VCaP (cell line): Measurements from ENCODE around the gene ATP10A.

Experiments
- H3K27ac ChIP-seq: fragments of 450-650 bp; 2 replicates; pipeline ENCODE4 v1.5.1; 2017
- TF ChIP-seq, protein P1 (sequence below): fragments of 450-650 bp; conservative IDR thresholded peaks from 2 replicates; pipeline ENCODE4 v1.5.1; 2017; ENCODE audit warnings: mild to moderate bottlenecking, moderate library complexity

ATP10A gene

DNA sequence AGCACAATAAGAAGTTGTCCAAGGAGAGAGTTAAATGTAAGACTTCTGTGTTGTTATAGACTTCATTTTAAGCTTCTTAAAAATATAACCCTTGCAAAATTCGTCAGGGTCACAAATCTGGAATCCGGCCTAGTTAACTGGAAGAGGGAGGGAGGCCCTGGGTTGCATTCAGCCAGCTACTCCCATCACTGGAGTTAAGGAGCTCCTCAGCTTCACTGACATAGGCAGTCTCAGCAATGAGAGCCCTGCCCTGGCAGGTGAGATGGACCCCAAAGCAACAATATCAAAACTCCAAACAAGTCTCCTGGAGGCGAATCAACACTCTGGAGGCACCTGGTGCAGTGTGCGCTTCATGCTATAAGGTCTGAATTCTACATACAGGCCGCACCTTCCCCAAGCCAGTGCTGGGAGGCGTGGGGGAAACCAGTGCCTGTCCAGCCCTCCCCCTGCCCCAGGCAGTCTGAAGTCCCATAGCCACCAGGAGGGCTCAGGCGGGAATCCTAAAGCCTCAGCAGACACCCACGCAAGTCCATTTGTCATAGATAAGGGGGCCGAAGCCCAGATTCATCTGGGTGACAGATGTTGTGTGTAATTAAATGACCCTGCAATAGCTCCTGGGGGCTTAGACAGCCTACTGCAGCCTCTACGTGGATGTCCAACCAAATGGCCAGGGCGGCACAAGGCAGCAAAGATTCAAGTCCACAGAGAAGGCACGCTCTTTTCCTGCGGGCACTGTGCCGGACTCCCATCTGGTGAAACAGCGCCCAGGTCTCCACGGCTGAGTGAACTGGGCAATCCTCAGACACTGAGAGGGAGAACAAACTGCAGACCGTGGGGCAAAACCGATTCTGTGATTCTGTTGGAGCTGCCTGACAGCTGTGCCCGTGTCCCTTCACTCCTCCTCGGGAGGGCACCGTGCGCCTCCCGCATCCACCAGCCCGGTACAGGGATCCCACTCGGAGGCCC lies 64.9 kb downstream of the ATP10A start:
- TF ChIP-seq, protein P1, sequence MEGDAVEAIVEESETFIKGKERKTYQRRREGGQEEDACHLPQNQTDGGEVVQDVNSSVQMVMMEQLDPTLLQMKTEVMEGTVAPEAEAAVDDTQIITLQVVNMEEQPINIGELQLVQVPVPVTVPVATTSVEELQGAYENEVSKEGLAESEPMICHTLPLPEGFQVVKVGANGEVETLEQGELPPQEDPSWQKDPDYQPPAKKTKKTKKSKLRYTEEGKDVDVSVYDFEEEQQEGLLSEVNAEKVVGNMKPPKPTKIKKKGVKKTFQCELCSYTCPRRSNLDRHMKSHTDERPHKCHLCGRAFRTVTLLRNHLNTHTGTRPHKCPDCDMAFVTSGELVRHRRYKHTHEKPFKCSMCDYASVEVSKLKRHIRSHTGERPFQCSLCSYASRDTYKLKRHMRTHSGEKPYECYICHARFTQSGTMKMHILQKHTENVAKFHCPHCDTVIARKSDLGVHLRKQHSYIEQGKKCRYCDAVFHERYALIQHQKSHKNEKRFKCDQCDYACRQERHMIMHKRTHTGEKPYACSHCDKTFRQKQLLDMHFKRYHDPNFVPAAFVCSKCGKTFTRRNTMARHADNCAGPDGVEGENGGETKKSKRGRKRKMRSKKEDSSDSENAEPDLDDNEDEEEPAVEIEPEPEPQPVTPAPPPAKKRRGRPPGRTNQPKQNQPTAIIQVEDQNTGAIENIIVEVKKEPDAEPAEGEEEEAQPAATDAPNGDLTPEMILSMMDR, result no peak
- H3K27ac ChIP-seq, result no peak overlapping the region

DNA sequence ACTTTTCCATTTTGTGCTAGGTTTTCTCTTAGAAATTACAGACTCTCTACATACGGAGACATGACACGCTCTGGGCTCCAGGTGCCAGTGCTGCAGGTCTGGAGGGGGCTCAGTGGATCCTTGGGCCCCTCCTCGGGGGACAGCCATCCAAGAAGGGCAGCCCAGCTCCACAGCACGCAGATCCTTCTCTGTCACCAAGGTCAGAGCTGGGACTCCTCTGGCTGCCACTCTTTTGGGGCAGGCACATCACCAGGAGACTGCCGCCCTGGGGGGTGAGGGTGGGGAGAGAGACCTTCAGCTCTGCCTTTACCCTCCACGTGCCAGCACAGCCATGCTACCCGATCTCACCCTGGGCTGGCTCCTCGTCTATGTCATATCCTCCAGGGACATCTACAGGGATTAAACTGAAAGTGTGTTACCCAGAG lies 65.6 kb downstream of the ATP10A start:
- TF ChIP-seq, protein P1, result no peak
- no peak overlapping the region for H3K27ac ChIP-seq

DNA sequence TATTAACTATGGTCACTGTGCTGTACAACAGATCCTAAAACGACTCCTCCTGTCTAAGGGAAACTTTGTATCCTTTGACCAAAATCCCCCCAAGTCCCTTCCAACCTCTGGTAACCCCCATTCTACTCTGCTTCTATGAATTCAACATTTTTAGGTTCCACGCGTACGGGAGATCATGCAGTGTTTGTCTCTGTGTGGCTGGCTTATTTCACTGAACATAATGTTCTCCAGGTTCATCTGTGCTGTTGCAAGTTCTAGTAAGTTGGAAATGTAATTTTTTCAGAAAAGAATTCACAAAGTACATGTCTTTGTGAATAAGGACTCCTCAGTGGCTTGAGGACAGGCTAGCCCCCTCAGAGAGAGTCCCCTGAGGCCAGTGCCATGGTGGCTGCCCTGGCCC lies 66.1 kb downstream of the ATP10A start:
- no peak overlapping the region for H3K27ac ChIP-seq
- TF ChIP-seq, protein P1, result no peak

DNA sequence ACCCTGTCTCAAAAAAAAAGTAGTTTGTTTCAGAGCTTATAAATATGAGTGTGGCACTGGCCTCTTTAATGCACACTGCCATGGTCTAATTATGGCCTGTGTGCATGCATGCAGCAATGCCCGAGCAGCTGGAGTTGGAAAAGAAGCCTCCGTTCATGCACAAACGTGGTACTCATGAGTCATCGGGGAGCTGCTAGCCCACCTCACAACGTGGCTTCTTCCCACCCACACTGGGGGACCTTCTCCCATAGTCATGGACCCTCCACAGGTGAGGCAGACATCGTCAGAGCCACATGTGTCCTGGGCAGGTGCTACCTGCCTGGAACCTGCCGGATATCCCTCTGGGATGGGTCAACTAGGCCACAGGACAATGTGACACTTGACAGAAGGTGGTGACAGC lies 66.7 kb downstream of the ATP10A start:
- no peak overlapping the region for H3K27ac ChIP-seq
- TF ChIP-seq, protein P1, result no peak

DNA sequence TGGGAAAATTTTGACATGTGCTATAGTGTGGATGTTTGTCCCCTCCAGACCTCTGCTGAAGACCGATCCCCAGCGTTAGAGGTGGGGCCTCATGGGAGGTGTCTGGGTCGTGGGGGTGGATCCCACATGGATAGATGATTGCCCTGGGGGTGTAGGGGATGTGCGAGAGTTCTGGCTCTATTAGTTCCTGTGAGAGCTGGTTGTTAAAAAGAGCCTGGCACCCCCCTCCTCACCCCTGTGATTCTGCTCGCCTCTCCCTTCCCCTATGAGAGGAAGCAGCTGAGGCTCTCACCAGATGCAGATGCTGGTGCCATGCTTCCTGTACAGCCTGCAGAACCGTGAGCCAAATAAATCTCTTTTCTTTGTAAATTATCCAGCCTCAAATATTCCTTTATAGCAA lies 67.4 kb downstream of the ATP10A start:
- H3K27ac ChIP-seq, result no peak overlapping the region
- TF ChIP-seq, protein P1, result no peak

DNA sequence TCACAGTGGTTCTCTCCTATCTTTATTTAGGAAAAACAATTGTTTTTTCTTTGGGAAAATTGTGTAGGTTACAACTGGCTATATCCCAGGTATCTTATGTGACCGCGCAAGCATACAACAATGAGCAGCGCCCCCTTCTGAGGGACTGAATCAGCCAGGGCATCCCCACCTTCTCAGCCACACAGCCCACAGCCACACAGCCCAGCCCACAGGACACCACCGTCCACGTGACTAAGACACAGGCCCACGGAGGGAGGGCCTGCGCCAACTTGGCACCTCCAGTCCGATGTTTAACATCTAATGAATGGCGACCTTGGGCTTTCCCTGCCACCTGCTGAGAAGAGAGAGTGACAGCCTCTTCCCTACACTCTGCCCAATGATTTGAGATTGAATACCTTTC lies 68.1 kb downstream of the ATP10A start:
- no peak overlapping the region for H3K27ac ChIP-seq

DNA sequence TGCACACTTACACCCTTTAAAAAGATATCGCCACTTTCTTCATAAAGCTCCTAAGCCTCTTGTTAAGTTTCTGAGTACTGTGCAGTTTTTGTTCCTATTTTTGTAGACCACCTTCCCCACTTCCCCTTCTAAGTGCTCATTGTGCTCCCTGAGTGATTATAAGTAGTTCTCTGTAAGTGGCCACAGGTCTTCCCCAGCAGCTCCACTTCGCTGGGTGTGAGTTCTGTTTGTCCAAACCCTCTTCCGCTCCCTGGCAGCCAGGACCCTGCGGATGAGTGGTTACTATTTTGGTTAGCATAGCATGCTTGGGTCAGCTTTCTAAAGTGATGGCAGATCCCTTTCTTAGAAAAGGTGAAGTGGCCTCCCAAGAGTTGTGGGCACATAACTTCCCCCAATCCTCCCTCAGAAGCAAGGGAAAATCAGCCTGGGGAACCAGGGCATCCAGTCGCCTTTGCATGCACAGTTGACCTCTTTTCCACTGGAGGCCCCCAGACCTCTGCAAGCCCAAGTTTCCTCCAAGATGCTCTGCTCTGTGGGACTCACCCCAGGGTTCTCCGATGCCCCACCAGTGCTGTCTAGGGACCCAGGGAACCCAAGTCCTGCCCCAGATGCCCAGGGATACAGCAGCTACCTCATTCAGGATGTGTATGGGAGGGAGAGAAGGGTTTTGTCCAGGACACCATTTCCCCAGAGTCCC lies 69.6 kb downstream of the ATP10A start:
- H3K27ac ChIP-seq, result no peak overlapping the region
- TF ChIP-seq, protein P1, result no peak

More for the DNA sequence above, 68.1 kb downstream of the ATP10A start:
- TF ChIP-seq, protein P1, result no peak
